ENCODE data around the gene CD81.

GRCh38 chr11:2391181-2391975 is 14.3 kb downstream of the CD81 start:
- no peak for TF ChIP-seq POLR2A (IDR thresholded peaks at IDR 0.05)
- TF ChIP-seq POLR2AphosphoS5 (IDR thresholded peaks at IDR 0.05) = no peak
- TF ChIP-seq CTCF (IDR thresholded peaks at IDR 0.05) = no peak
- TF ChIP-seq EP300 (IDR thresholded peaks at IDR 0.05) = no peak

Measured in gastroesophageal sphincter (tissue), 3 donors.